Effector memory CD8-positive, alpha-beta T cell (primary cell): Measurements from ENCODE around the gene SUSD5.
"Not testable (repeated sequence)": the region's sequence is repeated elsewhere in the genome, so short reads cannot be mapped to it uniquely, and the experiment has no call there.

Experiments used
- ATAC-seq: fragments of 150-1000 bp; cut with Tn5 transposase; replicated peaks from 2 replicates; pipeline ENCODE4 v1.10.0; 2021; ENCODE audit warnings: mild to moderate bottlenecking, moderate library complexity
- DNase-seq, 3 experiments: peaks; one replicate each; pipeline ENCODE4 v3.0.0; 2021
- H3K27ac Mint-ChIP-seq, 2 donors: one replicate each; pipeline ENCODE4 v1.8.0; 2022; ENCODE audit warnings: mild to moderate bottlenecking in 2 of 2, mixed read lengths in 2 of 2, moderate library complexity in 2 of 2
- H3K27me3 Mint-ChIP-seq, 2 donors: one replicate each; pipeline ENCODE4 v1.8.0; 2022; ENCODE audit warnings: mixed read lengths in 2 of 2
- H3K36me3 Mint-ChIP-seq: one replicate; pipeline ENCODE4 v1.8.0; 2022; ENCODE audit warnings: mild to moderate bottlenecking, moderate library complexity, mixed read lengths; ENCODE audit not compliant: insufficient read depth
- H3K4me1 Mint-ChIP-seq, 2 donors: one replicate each; pipeline ENCODE4 v1.8.0; 2022; ENCODE audit warnings: low read depth in 2 of 2, mixed read lengths in 2 of 2
- H3K4me3 Mint-ChIP-seq, 2 donors: one replicate each; pipeline ENCODE4 v1.8.0; 2022; ENCODE audit warnings: mild to moderate bottlenecking in 2 of 2, mixed read lengths in 2 of 2, moderate library complexity in 2 of 2
- H3K9me3 Mint-ChIP-seq, 2 donors: one replicate each; pipeline ENCODE4 v1.8.0; 2022; ENCODE audit warnings: mixed read lengths in 2 of 2

Gene SUSD5

GRCh38 chr3:33181229-33181628, 37.4 kb downstream of the SUSD5 start:
- no peaks in the 10 kb centered on the region for H3K36me3 Mint-ChIP-seq
- ATAC-seq (no peak), DNase-seq (no peak)
- no peak overlapping the region for H3K4me3 Mint-ChIP-seq
- H3K4me1 Mint-ChIP-seq: no peaks in the 10 kb centered on the region
- H3K27ac Mint-ChIP-seq: no peak overlapping the region
- peaks cover 8 to 11% of the 10 kb centered on the region in 2 donors for H3K27me3 Mint-ChIP-seq
- peaks cover 0 to 2% of the 10 kb centered on the region in 2 donors for H3K9me3 Mint-ChIP-seq

GRCh38 chr3:33179132-33179531, 39.5 kb downstream of the SUSD5 start:
- H3K27me3 Mint-ChIP-seq: peaks cover 0 to under 1% of the 10 kb centered on the region in 2 donors

DNA sequence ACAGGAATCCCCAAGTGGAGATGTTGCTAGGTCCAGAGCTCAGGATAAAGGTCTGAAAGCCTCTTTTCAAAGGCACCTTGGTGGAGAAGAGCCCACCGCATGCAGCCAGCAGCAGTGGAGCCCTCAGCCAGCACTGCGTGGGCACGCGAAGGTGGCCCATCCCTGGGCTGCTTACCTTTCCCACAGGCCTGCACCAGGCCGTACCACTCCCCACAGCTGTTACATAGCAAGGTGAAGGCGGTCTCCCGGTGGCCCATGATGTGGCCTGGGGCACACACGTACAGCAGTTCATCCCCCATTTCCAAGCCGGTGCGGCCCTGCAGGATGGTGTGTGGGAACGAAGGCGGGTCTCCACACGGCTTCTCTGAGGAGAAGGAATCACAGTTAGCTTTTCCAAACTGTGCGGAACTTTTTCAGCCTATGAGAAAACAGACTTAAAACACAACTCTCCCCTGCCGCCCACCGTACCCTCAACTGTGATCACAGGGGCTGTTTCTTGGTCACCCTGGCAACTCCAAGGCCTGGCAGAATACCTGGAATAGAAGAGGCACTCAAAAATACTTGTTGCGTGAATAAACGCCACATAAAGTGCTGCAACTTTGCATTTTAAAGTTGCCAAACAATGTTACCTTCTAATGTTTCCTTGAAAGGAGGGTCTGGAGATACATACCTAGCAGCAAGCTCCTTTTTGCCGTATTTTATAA, 43.7 kb downstream of the SUSD5 start:
- Mint-ChIP-seq H3K9me3 (no peaks in the 10 kb centered on the region), H3K27ac (no peak overlapping the region), H3K27me3 (no peaks in the 10 kb centered on the region), H3K4me1 (peaks cover 8 to 9% of the 10 kb centered on the region in 2 donors), H3K36me3 (no peaks in the 10 kb centered on the region), H3K4me3 (no peak overlapping the region)
- no peak for ATAC-seq
- DNase-seq: no peak

More at GRCh38 chr3:33179132-33179531, 39.5 kb downstream of the SUSD5 start:
- no peak for ATAC-seq
- Mint-ChIP-seq H3K4me3 (no peak overlapping the region), H3K27ac (no peak overlapping the region), H3K4me1 (no peaks in the 10 kb centered on the region), H3K9me3 (no peaks in the 10 kb centered on the region), H3K36me3 (no peaks in the 10 kb centered on the region)
- no peak for DNase-seq

DNA sequence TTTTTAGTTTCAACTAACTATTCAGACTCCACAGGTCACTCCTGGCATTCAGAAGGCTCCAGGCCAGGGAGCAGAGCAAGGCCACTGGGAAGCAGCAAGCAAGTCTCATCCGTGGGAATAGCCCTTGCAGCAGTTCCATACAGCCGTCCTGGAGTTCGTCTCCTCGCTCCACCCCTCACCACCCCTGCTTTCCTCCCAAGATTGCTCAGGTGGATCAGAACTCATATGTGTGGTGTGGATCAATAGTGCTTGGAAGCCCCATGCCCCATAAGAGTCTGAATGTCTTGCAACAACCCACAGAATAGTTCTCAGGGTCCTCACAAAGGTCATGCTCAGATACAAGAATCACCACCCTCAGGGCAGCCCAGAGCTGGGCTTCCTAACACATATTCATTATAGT, 44.5 kb downstream of the SUSD5 start:
- no peaks in the 10 kb centered on the region for H3K36me3 Mint-ChIP-seq
- no peaks in the 10 kb centered on the region for H3K27me3 Mint-ChIP-seq
- H3K4me3 Mint-ChIP-seq: no peak overlapping the region
- DNase-seq (no peak), ATAC-seq (no peak)
- no peaks in the 10 kb centered on the region for H3K9me3 Mint-ChIP-seq
- H3K4me1 Mint-ChIP-seq: peaks cover 8 to 9% of the 10 kb centered on the region in 2 donors
- no peak overlapping the region for H3K27ac Mint-ChIP-seq

DNA sequence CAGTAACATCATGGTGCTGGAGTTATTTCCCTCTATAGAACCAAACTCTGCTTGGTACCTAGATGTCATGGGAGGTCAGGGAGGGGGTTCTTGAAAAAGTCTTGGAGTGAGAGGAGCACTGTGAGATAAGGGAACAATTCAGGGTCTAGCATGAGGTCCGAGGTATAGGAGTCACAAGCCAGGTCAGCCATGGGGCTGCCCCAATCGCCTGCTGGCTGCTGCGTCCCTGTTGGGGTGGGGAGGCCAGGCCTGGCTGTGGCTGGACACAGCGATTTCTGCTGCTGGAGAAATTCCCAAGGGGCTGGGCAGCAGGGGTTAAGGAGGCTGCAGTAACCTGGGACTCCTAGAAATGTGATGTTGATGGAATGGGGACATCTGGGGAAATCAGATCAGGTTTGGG, 44.9 kb downstream of the SUSD5 start:
- Mint-ChIP-seq H3K27me3 (no peaks in the 10 kb centered on the region), H3K27ac (no peak overlapping the region), H3K4me3 (no peak overlapping the region), H3K4me1 (peaks cover 8 to 9% of the 10 kb centered on the region in 2 donors), H3K9me3 (no peaks in the 10 kb centered on the region), H3K36me3 (no peaks in the 10 kb centered on the region)
- ATAC-seq: no peak
- no peak for DNase-seq

DNA sequence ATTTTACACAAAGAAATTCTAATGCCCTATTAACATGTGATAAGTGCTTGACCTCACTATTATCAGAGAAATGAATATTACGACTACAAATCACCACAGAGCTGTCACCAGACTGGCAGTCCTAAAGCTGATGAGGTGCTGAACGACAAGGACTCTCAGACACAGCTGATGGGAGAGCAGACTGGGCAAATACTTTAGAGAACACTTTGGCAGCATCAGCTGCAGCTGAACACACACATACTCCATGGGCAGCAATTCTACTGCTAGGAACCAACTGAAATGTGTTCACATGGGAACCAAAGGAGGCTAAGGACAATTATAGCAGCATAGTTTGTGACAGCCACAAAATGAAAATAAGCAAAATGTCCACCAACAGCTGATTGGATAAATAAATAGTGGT, 45.5 kb downstream of the SUSD5 start:
- no peak overlapping the region for H3K4me3 Mint-ChIP-seq
- H3K36me3 Mint-ChIP-seq: no peaks in the 10 kb centered on the region
- no peaks in the 10 kb centered on the region for H3K9me3 Mint-ChIP-seq
- H3K27ac Mint-ChIP-seq: no peak overlapping the region
- no peaks in the 10 kb centered on the region for H3K27me3 Mint-ChIP-seq
- DNase-seq (no peak), ATAC-seq (no peak)
- peaks cover 8 to 9% of the 10 kb centered on the region in 2 donors for H3K4me1 Mint-ChIP-seq

DNA sequence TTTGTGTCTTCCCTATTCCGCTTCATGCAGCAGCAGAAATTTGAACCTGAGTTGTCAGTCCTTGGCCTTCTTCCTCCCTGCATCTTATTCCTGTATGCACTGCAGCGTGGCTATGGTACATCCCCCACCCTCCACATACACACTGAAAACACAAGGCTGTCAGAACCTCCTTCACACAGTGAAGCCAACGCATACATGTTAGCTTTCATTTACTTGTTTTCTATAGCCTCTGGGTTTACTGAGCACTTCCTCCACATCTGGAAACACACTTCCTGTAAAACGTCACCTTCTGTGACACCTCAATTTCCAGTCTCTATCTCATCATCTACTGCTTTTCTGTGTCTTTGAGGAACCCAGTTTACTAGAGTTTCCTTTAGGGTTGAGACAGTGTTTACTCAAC, 47.0 kb downstream of the SUSD5 start:
- no peak for ATAC-seq
- Mint-ChIP-seq H3K9me3 (no peaks in the 10 kb centered on the region), H3K36me3 (no peaks in the 10 kb centered on the region), H3K27me3 (no peaks in the 10 kb centered on the region), H3K4me3 (no peak overlapping the region), H3K27ac (no peak overlapping the region), H3K4me1 (peaks cover 8 to 9% of the 10 kb centered on the region in 2 donors)
- DNase-seq: no peak

GRCh38 chr3:33170531-33170930, 48.1 kb downstream of the SUSD5 start:
- no peak overlapping the region for H3K4me3 Mint-ChIP-seq
- DNase-seq (no peak), ATAC-seq (no peak)
- no peak overlapping the region for H3K27ac Mint-ChIP-seq
- H3K9me3 Mint-ChIP-seq: no peaks in the 10 kb centered on the region
- H3K4me1 Mint-ChIP-seq: peaks cover 8 to 9% of the 10 kb centered on the region in 2 donors
- no peaks in the 10 kb centered on the region for H3K36me3 Mint-ChIP-seq
- no peaks in the 10 kb centered on the region for H3K27me3 Mint-ChIP-seq

DNA sequence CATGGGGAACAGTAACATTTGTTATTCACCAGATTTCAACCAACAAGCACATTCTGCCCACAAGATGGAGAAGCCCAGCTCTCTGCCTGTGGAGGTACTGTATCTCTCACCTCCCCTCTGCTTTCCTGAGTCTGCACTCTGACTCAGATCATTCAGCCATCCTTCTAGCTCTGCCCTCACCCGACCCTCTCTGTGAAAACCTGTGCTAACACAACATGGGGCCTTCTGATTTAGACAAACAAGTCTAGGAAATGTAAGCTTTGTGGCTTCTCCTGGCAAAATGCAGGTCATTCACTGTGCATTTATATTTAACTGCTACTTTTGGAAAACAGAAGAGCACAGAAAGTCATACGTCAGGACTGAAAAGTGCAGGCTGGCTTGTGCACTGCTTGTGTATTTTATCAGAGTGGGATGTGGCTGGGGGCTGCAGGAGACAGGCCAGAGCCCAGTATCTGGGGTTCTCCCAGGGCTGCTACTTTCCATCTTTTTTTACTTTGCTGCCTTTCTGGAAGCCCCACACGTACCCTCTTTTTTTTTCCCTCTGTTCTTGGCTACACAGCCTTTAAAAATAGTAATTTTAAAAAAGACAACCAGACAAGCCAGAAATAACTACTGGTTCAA, 50.8 kb downstream of the SUSD5 start:
- no peaks in the 10 kb centered on the region for H3K36me3 Mint-ChIP-seq
- no peak for DNase-seq
- no peak for ATAC-seq
- peak overlapping the region in 1 of 2 donors; percentile 55 for H3K27ac Mint-ChIP-seq
- H3K27me3 Mint-ChIP-seq: no peaks in the 10 kb centered on the region
- no peak overlapping the region for H3K4me3 Mint-ChIP-seq
- H3K4me1 Mint-ChIP-seq: peaks cover 8 to 9% of the 10 kb centered on the region in 2 donors
- no peaks in the 10 kb centered on the region for H3K9me3 Mint-ChIP-seq

DNA sequence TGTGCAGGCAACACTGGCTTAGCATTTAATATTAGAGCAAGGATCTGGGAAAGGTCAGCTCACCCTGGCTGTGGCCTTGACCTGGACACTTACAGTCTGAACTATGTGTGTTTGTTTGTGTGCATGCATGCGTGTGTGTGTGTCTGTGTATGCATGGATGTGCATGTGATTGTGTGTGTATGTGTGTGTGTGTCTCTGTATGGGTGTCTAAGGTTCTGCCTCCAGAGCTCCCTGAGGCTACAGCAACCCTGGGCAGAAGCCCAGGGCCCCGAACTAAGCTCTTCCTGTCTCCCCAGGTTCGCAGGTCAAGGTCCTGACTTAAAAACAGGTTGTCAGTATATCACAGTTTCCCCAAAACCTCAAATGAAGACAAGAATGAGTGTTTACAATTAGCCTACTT, 51.3 kb downstream of the SUSD5 start:
- H3K4me1 Mint-ChIP-seq: peaks cover 8 to 9% of the 10 kb centered on the region in 2 donors
- H3K4me3 Mint-ChIP-seq: no peak overlapping the region
- no peaks in the 10 kb centered on the region for H3K9me3 Mint-ChIP-seq
- H3K36me3 Mint-ChIP-seq: no peaks in the 10 kb centered on the region
- no peak for DNase-seq
- peaks cover 0 to 1% of the 10 kb centered on the region in 2 donors for H3K27me3 Mint-ChIP-seq
- no peak overlapping the region for H3K27ac Mint-ChIP-seq
- ATAC-seq: no peak

- Mint-ChIP-seq H3K36me3 (no peaks in the 10 kb centered on the region), H3K4me3 (no peak overlapping the region), H3K27me3 (peaks cover 2 to 12% of the 10 kb centered on the region in 2 donors), H3K27ac (no peak overlapping the region), H3K4me1 (peaks cover 0 to 3% of the 10 kb centered on the region in 2 donors), H3K9me3 (no peaks in the 10 kb centered on the region)
- DNase-seq (no peak), ATAC-seq (no peak)
These were observed 52.5 kb downstream of the SUSD5 start for GRCh38 chr3:33166095-33166494.

DNA sequence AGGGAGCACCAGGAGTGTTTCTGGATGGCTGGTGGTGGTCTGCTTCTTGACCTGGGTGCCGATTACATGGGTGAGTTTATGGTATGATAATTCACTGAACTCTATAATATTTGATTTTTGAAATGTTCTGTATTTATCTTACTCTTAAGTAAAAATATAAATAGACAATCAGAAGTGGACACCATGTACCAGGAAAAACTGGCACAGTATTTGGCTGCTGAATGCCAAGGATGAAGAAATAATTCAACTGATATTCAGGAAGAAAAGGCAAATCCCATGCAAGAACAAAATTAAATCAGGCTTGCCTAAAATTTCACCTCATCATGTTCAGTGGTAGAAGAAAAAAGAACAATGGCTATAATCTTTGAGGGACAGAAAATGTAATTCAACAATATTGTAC, 53.2 kb downstream of the SUSD5 start:
- no peak overlapping the region for H3K27ac Mint-ChIP-seq
- DNase-seq (no peak), ATAC-seq (no peak)
- H3K9me3 Mint-ChIP-seq: no peaks in the 10 kb centered on the region
- H3K4me1 Mint-ChIP-seq: no peaks in the 10 kb centered on the region
- no peaks in the 10 kb centered on the region for H3K36me3 Mint-ChIP-seq
- H3K4me3 Mint-ChIP-seq: no peak overlapping the region
- peaks cover 9 to 19% of the 10 kb centered on the region in 2 donors for H3K27me3 Mint-ChIP-seq

GRCh38 chr3:33162621-33163020, 56.0 kb downstream of the SUSD5 start:
- not testable (repeated sequence) for H3K4me1 Mint-ChIP-seq, H3K4me3 Mint-ChIP-seq, H3K9me3 Mint-ChIP-seq, ATAC-seq, H3K36me3 Mint-ChIP-seq, DNase-seq, H3K27ac Mint-ChIP-seq
- H3K27me3 Mint-ChIP-seq: peaks cover 37 to 46% of the 10 kb centered on the region in 2 donors

DNA sequence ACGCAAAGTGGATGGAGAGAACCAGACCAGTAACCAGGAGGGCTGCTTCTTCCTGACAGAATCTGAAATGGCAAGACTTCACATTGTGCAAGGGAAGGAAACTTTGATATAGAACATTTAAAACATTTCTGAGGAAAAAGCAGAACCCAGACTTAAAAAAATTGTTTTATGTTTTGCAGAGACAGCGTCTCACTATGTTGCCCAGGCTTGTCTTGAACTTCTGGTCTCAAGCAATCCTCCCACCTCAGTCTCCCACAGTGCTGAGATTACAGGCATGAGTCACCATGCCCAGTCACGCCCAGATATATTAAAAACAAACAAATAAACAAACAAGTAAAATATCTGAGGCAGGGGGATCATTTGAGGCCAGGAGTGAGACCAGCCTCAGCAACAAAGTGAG, 58.6 kb downstream of the SUSD5 start:
- DNase-seq (no peak), ATAC-seq (no peak)
- no peaks in the 10 kb centered on the region for H3K4me1 Mint-ChIP-seq
- H3K4me3 Mint-ChIP-seq: no peak overlapping the region
- H3K36me3 Mint-ChIP-seq: no peaks in the 10 kb centered on the region
- H3K9me3 Mint-ChIP-seq: no peaks in the 10 kb centered on the region
- H3K27me3 Mint-ChIP-seq: peaks cover 62 to 71% of the 10 kb centered on the region in 2 donors
- H3K27ac Mint-ChIP-seq: no peak overlapping the region
